Cardiac fibroblast (primary cell): ENCODE measurements around the gene FXYD5.
A peak's percentile ranks its signal among the peaks of the same experiment; 100 is the strongest.

Experiments
- DNase-seq, 2 donors: peaks; one replicate each; pipeline versions ENCODE4 v3.0.0 to v3.0.0-alpha.2; 2010; ENCODE audit warnings: low read depth in 2 of 2
- H3K4me3 ChIP-seq, 2 donors: replicated peaks in 1 of 2; 1 replicate in 1 of 2; 2 replicates in 1 of 2; pipeline ENCODE4 v1.5.1; 2011; ENCODE audit warnings: low read depth in 2 of 2, low read length in 2 of 2, mild to moderate bottlenecking in 2 of 2, moderate library complexity in 1 of 2
- CTCF ChIP-seq: IDR thresholded peaks from one replicate; pipeline ENCODE4 v1.5.1; 2011; ENCODE audit warnings: low read depth, mild to moderate bottlenecking, low read length, inconsistent platforms

FXYD5 gene

GRCh38 chr19:35108730-35109129, 45.8 kb upstream of the FXYD5 start:
- no peak for DNase-seq
- H3K4me3 ChIP-seq = no peak overlapping the region
- TF ChIP-seq CTCF = no peak

GRCh38 chr19:35109395-35110112, 45.0 kb upstream of the FXYD5 start:
- no peak overlapping the region for H3K4me3 ChIP-seq
- TF ChIP-seq CTCF = no peak
- no peak for DNase-seq

DNA sequence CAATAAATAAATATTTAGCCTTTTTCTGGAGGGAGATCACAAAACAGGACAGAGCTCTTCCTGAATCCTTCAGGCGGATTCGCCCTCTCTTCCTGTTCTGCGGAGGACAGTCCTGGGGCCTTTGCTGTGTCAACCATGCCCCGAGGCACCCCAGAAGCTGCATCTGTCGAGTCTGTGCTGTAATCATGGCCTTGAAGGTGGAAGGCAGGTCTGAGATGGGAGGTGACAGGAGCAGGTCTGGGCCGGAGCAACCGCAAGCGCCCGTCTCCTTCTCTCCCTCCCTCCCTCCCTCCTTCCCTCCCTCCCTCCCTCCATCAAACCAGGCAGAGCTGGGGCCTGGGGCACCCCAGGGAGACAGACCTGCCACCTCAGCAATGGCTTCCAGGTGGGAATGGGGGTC, 43.6 kb upstream of the FXYD5 start:
- no peak for DNase-seq
- no peak overlapping the region for H3K4me3 ChIP-seq
- no peak for TF ChIP-seq CTCF

- no peak for DNase-seq
- TF ChIP-seq CTCF = no peak
- H3K4me3 ChIP-seq = no peak overlapping the region
Observed at GRCh38 chr19:35112995-35113688, 41.4 kb upstream of the FXYD5 start.

DNA sequence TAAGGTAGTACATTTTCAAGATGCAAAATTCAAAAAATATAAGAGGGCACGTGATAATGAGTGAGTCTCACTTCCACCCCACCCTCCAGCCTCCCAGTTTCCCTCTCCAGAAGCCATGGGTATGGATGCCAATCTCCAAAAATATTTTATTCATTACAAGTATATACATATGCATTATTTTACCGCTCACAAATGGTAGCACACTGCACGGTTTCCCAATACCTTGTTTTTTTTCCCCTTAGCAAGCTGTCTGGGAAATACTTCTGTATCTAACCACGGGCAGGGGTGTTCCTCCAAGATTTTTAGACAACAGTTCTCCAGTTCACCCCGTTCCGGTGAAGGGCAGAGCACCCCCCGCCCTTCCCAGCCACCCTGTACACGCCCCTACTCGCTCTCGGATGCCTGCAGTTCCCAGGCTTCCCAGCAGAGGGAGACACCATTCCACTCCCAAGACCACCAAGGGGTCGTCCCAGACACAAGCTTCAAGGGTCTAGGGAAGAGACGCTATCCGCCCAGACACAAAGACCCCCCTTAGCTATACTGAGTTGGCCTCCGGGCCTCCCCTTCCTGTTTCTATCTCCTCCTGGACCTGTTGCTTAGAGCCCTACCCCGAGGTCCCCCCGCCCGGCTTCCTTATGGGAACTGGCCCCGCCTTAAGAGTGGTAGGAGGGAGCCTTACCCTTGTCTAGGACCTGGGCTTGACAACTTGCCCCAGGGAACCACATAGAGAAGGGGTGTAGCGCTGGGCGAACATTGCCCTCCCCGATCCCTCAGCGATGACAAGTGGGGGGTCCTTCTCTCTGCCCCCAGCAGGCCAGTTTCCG, 40.0 kb upstream of the FXYD5 start:
- H3K4me3 ChIP-seq = no peak overlapping the region
- peak; percentile 99 for TF ChIP-seq CTCF
- peak; percentile 58 to 67 for DNase-seq

DNA sequence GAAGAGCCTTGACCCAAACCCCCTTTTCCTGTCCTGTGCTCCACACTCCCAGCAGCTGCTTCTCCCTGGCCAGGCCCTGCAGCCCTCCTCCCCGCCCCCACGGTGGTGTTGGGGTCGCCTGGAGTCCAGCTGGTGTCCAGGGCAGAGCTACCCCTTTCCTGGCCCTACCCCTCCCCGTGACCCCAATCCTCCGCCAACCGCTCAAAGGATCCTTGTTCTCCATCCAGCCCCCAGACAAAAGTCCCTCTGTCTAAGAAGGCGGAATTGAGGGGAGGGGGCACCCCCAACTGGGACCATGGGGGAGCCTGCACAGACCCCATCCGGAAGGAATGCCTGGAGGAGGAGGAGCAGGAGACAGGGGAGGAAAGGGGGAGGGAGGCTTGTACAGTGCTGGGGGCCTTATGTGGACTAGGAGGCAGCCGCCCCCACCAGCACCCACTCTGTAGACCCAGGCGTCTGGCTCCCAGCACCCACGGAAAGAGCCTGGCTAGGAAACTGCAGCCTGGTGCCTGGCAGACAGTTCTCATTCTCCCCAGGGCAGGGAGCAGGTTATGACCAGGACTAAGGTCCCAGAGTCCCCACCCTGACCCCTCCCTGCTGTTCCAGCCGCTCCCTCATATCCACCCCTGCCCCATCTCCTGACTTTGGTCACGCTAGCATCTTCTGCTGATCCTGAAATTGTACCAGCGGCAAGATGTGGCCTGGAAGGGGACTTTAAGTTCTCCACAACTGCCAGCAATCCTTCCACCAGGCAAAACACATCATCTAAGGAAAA, 39.2 kb upstream of the FXYD5 start, which contains the start of gene FXYD3:
Gene FXYD3 (plus strand): TSS at position 647 of the 775 bp plus-strand sequence. CDS start 3,554 bp downstream, outside the sequence.
- no peak within 1 kb of the TSS for H3K4me3 ChIP-seq
- TF ChIP-seq CTCF = no peak
- no peak for DNase-seq
